KG1 (cell line): ENCODE measurements around the gene ZSCAN1.
"Not testable (repeated sequence)": the region's sequence is repeated elsewhere in the genome, so short reads cannot be mapped to it uniquely, and the experiment has no call there.

Source experiments
- DNase-seq: peaks from one replicate; lab custom pipeline; 2025; lab: John Stamatoyannopoulos, UW

Gene ZSCAN1, protein sequence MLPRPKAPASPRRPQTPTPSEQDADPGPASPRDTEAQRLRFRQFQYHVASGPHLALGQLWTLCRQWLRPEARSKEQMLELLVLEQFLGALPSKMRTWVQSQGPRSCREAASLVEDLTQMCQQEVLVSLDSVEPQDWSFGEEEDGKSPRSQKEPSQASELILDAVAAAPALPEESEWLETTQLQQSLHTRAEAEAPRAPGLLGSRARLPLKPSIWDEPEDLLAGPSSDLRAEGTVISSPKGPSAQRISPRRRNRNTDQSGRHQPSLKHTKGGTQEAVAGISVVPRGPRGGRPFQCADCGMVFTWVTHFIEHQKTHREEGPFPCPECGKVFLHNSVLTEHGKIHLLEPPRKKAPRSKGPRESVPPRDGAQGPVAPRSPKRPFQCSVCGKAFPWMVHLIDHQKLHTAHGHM

DNA sequence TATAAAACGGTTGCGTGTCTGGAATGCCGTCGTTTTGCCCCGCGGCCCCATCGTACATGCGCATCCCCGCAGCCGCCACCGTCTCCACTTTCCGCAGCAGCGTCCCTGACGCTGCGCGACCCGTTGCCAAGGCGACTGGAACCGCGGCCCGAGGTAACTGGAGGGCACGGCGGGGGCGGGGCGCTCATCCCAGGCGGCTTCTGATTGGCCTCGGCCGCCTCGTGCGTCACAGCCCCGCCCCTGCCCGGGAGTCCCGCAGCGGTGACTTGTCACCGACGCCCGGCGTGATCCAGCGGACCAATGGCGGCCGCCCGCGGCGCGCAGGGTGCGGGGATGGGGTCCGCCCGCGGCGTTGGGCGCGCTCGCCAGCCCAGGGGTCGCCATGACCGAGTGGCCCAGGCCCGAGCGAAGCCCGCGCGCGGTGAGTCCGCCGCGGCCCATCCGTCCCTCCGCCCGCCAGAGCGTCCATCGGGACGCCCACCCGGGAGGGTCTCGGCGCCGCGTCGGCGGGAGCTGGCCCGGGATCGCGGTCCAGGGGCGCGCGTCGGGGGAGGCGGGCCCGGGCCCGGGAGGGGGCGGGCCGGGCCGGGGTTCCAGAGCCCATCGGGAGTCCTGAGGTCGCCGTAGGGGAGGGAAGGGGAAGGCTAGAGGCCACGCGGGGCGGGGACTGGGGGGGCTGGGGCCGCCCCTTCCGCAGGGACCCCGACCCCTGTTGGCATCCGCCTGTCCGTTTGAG lies at the start of gene ZSCAN1:
ZSCAN1 (plus strand) TSS at position 285 of the 736 bp plus-strand sequence. CDS start 3,812 bp downstream, outside the sequence.
- DNase-seq: peak; percentile 86

DNA sequence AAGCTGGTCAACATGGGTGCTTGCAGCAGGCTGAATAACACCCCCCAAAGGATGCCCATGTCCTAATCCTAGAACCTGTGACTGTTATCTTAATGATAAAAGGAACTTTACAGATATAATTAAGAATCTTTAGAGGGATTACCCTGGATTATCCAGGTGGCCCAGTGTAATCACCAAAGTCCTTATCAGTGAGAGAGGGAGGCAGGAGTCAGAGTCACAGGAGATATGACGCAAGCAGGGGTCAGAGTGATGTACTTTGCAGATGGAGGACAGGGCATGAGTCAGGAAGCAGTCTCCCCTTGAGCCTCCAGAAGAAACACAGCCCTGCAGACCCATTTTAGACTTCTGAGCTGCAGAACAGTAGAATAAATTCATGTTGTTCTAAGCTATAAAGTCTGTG lies 41.0 kb upstream of the ZSCAN1 start:
- no peak for DNase-seq

DNA sequence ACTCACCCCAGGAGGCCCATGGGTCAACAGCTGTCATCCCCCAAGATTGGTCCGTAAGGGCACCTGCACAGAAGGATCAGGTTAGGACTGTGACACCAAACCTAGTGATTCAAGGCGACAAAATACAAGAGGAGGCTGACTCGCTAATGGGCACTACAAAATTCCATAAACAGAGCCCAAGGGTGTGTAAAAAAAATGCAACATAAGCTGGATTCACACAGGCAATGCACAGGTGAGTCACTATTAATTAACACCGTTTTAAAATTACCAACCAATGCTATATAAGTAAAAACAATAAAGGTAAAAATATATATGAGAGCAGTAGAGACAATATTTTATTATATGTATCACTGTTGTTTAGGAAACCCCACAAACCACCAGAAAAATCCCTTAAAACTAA lies 33.1 kb upstream of the ZSCAN1 start:
- no peak for DNase-seq

DNA sequence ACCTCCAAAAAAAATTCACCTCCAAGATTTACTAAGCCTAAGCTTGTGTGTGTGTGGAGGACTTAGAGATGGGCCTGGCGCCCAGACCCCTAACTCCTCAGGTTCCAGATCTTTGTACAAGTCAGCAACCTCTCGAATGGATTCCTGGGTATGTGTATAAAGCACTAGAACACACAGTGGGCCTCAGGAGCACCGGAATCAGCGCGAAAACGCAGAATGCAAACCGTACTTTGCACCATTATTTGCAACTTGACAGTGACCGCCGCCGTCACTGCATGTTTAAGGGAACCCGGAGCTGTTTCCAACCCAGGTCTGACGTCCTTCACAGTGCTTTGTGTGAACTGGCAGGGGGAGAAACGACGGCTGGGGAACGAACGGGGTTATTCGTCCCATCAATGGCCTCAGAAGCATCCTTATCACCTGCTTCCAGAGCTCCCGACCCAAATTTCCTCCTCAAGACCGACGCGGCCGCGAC lies 31.9 kb upstream of the ZSCAN1 start:
- DNase-seq: no peak

DNA sequence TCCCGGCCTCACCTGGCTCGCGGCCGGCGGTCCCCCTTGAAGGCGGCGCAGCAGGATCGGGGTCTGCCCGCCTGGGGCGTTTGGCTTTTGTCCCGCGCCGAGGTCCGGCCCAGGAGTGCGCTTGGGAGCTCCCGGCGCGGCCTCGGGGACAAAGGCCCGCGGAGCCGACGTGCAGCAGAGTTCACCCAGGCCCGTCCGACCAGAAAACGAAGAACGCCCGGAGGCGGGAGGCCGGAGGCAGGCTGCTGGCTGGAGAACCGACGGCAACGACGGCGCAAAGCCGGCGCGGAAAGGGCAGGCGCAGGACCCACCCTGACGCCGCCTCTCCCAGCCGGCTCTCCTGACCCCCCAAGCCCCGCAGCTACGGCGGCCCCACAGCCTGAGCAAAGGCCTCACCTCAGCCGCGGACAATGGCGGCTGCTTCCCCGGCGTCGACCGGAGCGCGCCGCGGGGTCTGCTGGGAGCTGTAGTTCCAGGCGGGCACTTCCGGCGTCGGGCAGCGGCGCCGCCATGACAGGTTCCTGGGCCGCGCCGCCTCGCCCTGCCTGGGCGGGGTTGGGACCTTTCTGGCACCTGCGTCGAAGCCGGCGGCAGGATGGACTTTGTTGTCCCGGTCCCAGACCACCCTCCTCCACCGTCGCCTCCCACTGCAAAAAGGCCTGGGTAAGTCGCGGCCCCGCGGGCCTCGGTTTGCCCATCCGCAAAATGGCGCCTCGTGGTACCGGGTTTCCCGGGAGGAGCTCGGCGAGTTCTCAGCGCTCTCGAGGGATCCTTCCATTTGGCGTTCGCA lies 31.2 kb upstream of the ZSCAN1 start, which contains the start of gene ZNF606:
ZNF606 (minus strand) TSS at position 437 of the 790 bp plus-strand sequence. CDS start 1,501 bp downstream, outside the sequence.
- DNase-seq: peak; percentile 85

DNA sequence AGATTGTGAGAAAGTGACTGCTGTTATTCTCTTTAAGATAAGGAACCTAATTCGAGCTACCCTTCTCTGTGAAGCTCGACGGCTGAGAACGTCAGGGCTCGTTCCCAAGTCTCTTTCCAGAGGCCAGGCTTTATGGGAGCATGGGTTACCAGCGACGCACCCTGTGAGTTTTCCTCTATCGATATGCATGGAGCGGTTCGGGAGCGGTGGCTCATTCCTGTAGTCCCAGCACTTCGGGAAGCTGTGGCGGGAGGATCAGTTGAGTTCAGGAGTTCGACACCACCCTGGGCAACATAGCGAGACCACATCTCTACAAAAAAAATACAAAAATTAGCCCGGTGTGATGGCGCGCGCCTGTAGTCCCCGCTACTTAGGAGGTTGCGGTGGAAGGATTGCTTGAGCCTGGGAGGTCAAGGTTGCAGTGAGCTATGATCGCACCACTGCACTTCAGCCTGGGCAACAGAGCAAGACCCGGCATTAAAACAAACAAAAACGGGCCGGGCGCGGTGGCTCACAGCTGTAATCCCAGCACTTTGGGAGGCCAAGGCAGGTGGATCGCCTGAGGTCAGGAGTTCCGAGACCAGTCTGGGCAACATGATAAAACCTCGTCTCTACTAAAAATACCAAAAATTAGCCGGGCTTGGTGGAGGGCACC lies 30.5 kb upstream of the ZSCAN1 start:
- no peak for DNase-seq

DNA sequence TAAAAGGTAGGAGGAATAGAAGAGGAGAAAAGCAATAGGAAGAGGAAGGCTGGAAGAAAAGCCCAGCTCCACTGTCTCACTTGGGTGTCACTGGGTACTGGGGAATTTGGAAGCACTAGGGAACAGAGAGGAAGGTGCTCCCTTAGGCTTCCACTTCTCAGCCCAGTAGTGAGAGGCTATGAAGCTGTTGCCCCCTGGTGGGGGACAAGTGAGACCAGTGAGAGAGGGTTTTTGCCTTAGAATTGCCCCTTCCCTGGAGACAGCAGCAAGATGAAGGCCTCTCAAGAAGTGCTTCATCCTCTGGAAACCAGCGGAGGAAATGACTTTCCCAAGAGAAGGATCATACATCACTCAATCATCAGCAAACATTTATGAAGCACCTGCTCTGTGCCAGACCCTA lies 26.5 kb upstream of the ZSCAN1 start:
- no peak for DNase-seq

DNA sequence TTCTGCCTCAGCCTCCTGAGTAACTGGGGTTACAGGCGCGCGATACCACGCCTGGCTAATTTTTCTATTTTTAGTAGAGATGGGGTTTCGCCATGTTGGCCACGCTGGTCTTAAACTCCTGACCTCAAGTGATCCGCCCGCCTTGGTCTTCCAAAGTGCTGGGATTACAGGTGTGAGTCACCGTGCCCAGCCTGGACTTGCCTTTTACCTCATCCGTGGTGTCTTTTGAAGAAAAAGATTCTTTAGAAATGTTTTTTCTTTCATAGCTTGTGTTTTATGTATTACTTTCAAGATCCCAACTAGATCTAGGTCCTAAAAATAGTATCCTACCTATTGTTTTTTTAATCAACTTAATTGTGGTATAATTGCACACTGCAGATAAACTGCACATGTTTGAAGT lies 24.9 kb upstream of the ZSCAN1 start:
- DNase-seq: not testable (repeated sequence)

DNA sequence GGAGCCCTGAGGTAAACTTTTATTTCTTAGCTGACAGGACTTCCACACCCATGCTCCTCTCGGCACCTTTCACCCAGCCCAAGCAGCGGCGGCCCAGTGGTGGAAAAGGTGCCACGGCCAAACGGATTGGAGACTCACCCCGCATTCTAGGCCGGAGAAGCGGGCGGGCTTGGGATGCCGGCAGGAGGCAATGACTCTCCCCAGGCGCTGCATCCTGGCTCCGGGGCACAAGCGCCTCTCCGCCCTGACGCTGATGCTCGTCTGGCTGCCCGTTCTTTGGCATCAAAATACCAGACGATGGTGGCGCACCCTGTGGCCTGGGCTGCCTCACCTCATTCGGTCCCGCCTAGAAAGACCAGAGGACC lies 24.5 kb upstream of the ZSCAN1 start:
- no peak for DNase-seq

DNA sequence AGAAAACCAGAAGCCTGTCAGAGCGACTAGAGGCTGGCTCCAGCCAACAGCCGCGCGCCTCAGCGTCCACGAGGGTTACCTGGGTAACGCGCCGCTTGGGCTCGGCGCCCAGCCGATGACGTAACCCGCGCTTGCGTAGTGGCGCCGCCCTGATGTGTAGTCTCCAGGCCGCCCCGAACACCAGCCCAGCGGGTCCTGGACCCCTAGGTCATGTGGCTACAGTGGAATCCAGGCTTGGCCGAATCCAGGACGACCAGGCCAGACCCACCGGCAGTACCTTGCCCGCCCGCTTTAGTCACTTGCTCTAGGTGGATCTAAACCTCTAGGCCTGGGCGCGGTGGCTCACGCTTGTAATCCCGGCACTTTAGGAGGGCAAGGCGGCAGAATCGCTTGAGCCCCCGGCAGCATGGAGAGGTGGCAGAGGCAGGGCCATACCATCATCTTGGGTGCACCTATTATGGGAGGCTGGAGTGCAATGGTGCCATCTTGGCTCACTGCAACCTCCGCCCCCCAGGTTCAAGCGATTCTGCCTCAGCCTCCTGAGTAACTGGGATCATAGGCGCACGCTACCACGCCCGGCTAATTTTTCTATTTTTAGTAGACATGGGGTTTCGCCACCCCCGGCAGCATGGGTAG lies 24.0 kb upstream of the ZSCAN1 start:
- peak; percentile 92 for DNase-seq

DNA sequence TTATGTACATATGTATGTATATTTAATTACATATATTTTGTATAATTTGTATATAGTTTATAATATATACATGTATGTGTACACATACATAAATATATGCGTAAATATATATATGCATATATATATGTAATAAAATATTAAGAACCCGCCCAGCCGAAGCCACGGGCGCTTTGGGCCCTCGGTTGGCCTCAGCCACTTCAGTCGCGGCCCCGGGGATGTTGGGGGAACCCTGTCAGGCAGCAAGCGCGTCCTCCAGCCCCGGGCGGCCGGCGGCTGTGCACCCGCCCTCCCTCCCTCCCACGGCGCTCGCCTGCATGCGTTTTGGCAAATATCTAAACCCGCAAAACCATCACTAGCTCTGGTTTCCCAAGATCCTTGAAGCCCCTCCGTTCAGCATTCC lies 23.3 kb upstream of the ZSCAN1 start:
- DNase-seq: no peak

DNA sequence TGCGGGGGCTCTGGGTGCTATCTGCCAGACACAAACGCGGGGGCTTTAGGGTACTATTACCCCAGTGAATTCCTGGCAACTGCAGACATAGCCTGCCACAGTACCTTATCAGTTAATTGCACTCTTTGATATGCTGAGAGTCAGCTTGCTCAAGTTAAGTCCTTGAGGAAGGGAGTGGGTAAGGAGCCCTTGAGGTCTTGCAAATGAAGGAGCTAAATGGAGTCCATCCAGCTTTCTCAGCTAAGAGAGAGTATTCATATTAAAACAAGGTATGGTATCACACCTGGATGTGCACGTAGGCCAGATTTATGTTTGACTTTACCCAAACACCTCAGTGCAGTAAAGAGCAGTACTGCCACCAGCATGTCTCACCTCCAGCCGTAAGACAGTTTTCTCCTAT lies 19.7 kb upstream of the ZSCAN1 start:
- no peak for DNase-seq

DNA sequence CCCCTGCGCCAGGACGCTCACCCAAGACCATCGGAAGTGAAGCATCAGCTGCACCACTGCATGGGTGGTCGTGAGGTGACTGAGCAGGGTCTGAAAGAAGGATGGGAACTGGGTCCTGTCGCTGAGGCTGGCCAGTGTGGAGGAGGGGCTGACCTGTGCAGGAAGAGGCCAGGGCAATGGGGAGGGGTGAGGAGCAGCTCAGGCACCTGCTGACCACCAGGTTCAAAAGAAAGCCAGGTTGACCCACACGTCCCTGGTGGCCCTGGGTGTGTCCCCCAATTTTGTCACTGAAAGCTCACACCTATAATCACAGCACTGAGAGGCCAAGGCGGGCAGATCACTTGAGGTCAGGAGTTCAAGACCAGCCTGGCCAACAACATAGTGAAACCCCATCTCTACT lies 13.7 kb upstream of the ZSCAN1 start:
- DNase-seq: no peak

DNA sequence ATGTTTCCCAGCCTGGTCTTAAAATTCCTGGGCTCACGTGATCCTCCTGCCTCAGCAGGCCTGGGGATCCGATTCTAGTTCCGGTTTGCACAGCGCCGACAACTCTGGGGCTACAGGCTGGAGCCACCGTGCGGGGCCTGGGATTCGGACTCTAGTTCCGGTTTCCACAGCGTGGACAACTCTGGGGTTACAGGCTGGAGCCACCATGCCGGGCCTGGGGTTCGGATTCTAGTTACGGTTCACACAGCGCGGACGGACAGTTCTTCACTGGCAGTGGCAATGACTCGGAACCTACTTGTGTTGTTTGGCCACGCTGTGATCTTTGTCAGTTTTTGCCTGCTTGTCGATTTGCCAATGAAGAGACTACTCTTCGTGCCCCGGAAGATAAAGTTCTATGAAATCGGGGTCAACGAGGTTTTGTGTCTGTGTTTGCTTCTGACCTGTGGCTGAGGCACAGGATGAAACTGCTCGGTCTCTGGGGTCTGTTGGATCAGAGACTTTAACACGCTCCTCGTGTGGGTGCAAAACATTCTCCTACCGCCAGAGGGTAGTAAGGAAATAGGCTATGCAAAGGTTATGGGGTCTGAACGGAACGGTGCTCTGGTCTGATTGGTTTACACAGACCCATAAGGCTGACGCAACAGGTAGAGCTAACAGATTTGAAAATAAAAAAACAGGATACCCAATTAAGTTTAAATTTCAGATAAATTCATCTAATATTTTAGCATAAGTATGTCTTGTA lies 12.1 kb upstream of the ZSCAN1 start:
- peak; percentile 79 for DNase-seq

DNA sequence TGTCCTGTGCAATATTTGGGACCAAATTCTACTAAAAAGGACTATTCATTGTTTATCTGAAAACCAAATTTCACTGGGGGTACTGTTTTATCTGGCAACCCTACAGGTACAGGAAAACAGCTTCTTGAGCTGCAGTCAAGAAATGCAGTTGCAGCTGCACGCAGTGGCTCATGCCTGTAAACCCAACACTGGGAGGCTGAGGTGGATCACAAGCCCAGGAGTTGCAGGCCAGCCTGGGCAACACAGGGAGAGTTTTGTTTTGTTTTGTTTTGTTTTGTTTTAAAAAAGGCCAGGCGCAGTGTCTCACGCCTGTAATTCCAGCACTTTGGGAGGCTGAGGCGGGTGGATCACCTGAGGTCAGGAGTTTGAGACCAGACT lies 11.6 kb upstream of the ZSCAN1 start:
- no peak for DNase-seq

DNA sequence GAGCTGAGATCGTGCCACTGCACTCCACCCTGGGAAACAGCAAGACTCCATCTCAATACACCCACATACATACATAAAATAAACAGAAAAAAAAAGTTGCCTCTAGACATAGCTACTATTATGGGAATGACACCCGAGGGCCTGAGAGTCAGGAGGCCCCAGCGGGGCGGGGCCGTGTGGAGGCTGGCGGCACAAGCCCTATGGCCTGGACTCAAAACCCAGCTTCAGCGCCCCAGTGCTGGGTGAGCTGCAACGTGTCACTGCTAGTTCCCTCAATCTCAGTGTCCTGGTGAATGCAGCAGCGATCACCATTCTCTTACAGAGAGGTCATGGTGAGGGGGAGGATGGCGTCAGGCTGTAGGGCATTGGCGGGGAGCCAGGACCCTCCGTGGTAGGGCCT lies 9.2 kb upstream of the ZSCAN1 start:
- no peak for DNase-seq

DNA sequence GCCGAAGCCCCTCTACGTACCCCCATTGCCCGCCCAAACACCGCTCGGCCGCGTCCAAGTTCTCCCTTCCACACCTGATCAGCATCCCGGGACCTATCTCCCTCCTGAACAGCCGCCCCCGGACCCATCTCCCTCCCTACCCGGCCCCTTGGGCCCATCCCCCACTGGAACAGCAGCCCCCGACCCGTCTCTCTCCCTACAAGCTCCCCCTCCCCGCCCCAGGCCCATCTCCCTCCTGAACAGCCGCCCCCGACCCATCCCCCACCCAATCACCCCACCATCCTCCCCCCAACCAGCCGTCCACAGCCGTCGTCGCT lies 610 bp downstream of the ZSCAN1 start:
- DNase-seq: no peak

DNA sequence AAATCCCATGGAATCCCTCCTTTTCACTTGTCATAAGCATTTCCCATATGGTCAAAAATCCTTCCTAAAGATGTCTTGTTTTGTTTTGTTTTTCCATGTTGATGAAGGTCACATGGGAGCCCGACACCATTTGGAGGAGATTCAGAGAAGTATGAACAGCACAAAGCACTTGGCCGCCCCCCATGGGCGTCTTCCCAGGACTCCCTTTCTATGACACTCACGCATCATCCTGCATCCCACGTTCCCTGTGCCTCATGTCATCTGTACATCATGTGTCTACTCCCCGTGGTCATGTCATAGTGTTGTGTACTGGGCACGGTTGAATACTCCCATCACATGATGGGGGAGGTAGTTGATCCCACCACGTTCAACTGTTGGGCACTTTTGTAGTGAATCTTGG lies 2.0 kb downstream of the ZSCAN1 start:
- DNase-seq: no peak

DNA sequence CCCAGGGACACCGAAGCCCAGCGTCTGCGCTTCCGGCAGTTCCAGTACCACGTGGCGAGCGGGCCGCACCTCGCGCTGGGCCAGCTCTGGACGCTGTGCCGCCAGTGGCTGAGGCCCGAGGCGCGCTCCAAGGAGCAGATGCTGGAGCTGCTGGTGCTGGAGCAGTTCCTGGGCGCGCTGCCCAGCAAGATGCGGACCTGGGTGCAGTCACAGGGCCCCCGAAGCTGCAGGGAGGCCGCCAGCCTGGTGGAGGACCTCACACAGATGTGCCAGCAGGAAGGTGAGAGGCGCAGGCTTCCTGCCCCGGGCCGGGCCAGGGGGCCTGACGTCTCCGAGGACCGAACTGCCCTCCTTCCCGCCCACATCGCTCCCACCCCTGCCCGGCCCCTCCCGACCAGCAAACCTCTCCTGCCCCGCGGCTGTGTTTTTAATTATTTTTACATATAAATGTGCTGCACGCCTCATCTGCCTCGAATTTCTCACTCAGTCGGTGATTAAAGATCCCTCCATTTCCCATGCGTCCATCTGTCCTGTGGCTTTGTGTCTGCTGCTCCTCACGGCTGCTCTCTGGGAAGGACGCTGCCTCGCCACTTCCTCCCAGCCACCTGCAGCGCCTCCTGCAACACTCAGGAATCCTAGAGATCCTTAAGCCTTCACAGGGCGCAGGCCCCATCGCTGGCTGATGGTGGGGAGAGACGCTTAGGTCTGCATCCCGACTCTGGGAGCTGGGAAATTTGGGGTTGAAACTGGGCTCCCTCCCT lies 4.3 kb downstream of the ZSCAN1 start:
- DNase-seq: no peak

DNA sequence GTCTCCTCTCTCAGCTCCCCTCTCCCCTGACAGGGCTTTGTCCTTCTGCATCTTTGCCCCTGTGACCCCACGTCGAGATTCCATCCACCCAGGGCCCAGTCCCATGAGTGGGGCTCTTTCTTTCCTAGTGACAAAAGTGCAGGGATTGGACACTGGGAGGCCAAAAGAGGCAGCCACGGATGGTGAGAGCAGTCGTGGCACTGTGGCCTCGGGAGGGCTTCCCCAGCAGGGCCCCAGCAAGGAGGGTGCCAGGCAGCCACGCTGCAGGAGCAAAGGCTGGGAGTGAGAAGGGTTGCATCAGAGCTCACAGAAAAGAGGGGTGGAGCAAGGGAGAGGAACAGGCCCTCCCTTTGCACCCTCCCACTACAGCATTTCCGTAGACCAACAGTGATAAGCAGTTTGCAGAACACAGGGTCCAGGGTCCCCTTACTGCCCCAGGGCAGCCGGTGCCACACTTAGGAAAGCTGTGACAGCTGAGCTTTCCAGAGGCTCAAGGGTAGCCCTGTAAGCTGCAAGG lies 4.9 kb downstream of the ZSCAN1 start:
- DNase-seq: no peak
